SK-N-MC (cell line): ENCODE results near the gene SLAMF9.

Source experiments
- EZH2 ChIP-seq: fragments of 200-600 bp; sonication (generic); IDR thresholded peaks from one replicate; pipeline ENCODE4 v1.6.1; 2017; ENCODE audit warnings: antibody characterized with exemption
- FOXP2 ChIP-seq: optimal IDR thresholded peaks from 2 replicates; pipeline ENCODE3; 2011; ENCODE audit warnings: mild to moderate bottlenecking, moderate library complexity; ENCODE audit not compliant: insufficient read depth; ENCODE audit errors: extremely low read length, control extremely low read depth
- POLR2AphosphoS5 ChIP-seq: IDR thresholded peaks from 2 replicates; pipeline ENCODE4 v1.6.1; 2012; ENCODE audit warnings: mild to moderate bottlenecking, low read depth, low read length, borderline replicate concordance

DNA sequence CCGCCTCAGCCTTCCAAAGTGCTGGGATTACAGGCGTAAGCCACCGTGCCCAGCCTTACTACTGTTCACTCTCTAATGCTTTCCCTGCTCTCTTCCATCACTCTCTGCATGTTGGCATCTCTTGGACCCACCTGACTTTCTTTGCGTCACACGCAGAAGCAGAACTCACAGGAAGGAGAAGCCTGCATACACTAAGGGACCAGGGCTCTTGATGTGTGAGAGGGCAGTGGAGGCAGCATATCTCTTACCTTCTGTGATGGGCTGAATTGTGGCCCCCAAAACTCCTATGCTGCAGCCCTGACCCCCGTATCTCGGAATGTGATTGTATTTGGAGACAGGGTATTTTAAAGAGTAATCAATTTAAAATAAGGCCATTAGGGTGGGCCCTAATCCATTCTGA is 26.7 kb upstream of the SLAMF9 start:
- no peak for TF ChIP-seq EZH2
- TF ChIP-seq POLR2AphosphoS5 = no peak
- no peak for TF ChIP-seq FOXP2
